WTC11 (cell line): Measurements from ENCODE around the gene SLC38A11. TPM values are rescaled to one million over a fixed set of nuclear protein-coding genes. Genes with fewer than 3 reads are reported as not detected.

Source experiments
- ATAC-seq: fragments of 200-7000 bp; cut with Tn5 transposase; 2 replicates; pipeline ENCODE4 v1.10.0; 2021; ENCODE audit warnings: mild to moderate bottlenecking, moderate library complexity
- CTCF ChIA-PET: fragments of 300-600 bp; sonication (Branson Sonifier 250); formaldehyde crosslinking; loops from one replicate; lab custom pipeline; 2021; ENCODE audit warnings: antibody characterized with exemption; lab: Charles Lee
- POLR2A ChIA-PET: fragments of 350-600 bp; sonication (Branson Sonifier 250); formaldehyde crosslinking; loops from one replicate; lab custom pipeline; 2021; ENCODE audit warnings: antibody characterized with exemption; lab: Charles Lee
- DNase-seq: peaks from one replicate; pipeline ENCODE4 v3.0.0; 2021; ENCODE audit warnings: low spot score
- H3K27ac Mint-ChIP-seq: 2 replicates; pipeline ENCODE4 v1.8.0; 2021; ENCODE audit warnings: mixed read lengths
- H3K27me3 Mint-ChIP-seq: 2 replicates; pipeline ENCODE4 v1.8.0; 2021; ENCODE audit warnings: low read depth, mild to moderate bottlenecking, moderate library complexity, mixed read lengths
- H3K36me3 Mint-ChIP-seq: 2 replicates; pipeline ENCODE4 v1.8.0; 2021; ENCODE audit warnings: mixed read lengths
- H3K4me1 Mint-ChIP-seq: 2 replicates; pipeline ENCODE4 v1.8.0; 2022; ENCODE audit warnings: mixed read lengths
- H3K4me3 Mint-ChIP-seq: 2 replicates; pipeline ENCODE4 v1.8.0; 2021; ENCODE audit warnings: mild to moderate bottlenecking, moderate library complexity, mixed read lengths
- H3K9me3 Mint-ChIP-seq: 2 replicates; pipeline ENCODE4 v1.8.0; 2021; ENCODE audit warnings: mixed read lengths
- CREM ChIP-seq: sonication (generic); formaldehyde crosslinking; IDR thresholded peaks from 2 replicates; pipeline ENCODE4 v1.8.1; 2022; ENCODE audit warnings: mild to moderate bottlenecking, missing genetic modification reagents, moderate library complexity
- MXD4 ChIP-seq: fragments of 250-450 bp; sonication (Bioruptor Pico); IDR thresholded peaks from 2 replicates; pipeline ENCODE4 v1.8.0; 2021; ENCODE audit warnings: mild to moderate bottlenecking, moderate library complexity, borderline replicate concordance
- PRRX2 ChIP-seq: fragments of 250-450 bp; sonication (Bioruptor Pico); IDR thresholded peaks from 2 replicates; pipeline ENCODE4 v1.8.0; 2021; ENCODE audit warnings: mild to moderate bottlenecking
- ZBTB21 ChIP-seq: sonication (generic); formaldehyde crosslinking; IDR thresholded peaks from 2 replicates; pipeline ENCODE4 v1.8.1; 2023; ENCODE audit warnings: mild to moderate bottlenecking, missing genetic modification reagents, borderline replicate concordance
- ZNF121 ChIP-seq: sonication (generic); formaldehyde crosslinking; IDR thresholded peaks from 2 replicates; pipeline ENCODE4 v1.8.0; 2023; ENCODE audit warnings: missing genetic modification reagents
- ZNF263 ChIP-seq: sonication (generic); formaldehyde crosslinking; IDR thresholded peaks from 2 replicates; pipeline ENCODE4 v1.8.1; 2022; ENCODE audit warnings: low read depth, mild to moderate bottlenecking, moderate library complexity, missing genetic modification reagents
- total RNA-seq: library from RNA; stranded (reverse); gene quantifications from 3 replicates; pipeline ENCODE4 v1.2.3, GENCODE V29; 2021
- TF ChIP-seq, protein P1 (sequence below): sonication (generic); formaldehyde crosslinking; IDR thresholded peaks from 2 replicates; pipeline ENCODE4 v1.8.1; 2022; ENCODE audit warnings: mild to moderate bottlenecking, moderate library complexity, missing genetic modification reagents
- TF ChIP-seq, protein P2 (sequence below): sonication (generic); formaldehyde crosslinking; IDR thresholded peaks from 2 replicates; pipeline ENCODE4 v1.8.0; 2023; ENCODE audit warnings: missing genetic modification reagents
- TF ChIP-seq, protein P3 (sequence below): sonication (generic); formaldehyde crosslinking; IDR thresholded peaks from 2 replicates; pipeline ENCODE4 v1.8.0; 2022; ENCODE audit warnings: mild to moderate bottlenecking, missing genetic modification reagents
- TF ChIP-seq, protein P4 (sequence below): sonication (generic); formaldehyde crosslinking; IDR thresholded peaks from 2 replicates; pipeline ENCODE4 v1.8.0; 2022; ENCODE audit warnings: mild to moderate bottlenecking, missing genetic modification reagents
- TF ChIP-seq, protein P5 (sequence below): sonication (generic); formaldehyde crosslinking; conservative IDR thresholded peaks from 2 replicates; pipeline ENCODE4 v1.8.1; 2023; ENCODE audit warnings: mild to moderate bottlenecking, low read depth, missing genetic modification reagents, moderate library complexity
- TF ChIP-seq, protein P6 (sequence below): sonication (generic); formaldehyde crosslinking; IDR thresholded peaks from 2 replicates; pipeline ENCODE4 v1.8.0; 2022; ENCODE audit warnings: mild to moderate bottlenecking, missing genetic modification reagents
- TF ChIP-seq, protein P7 (sequence below): sonication (generic); formaldehyde crosslinking; IDR thresholded peaks from 2 replicates; pipeline ENCODE4 v1.8.1; 2022; ENCODE audit warnings: mild to moderate bottlenecking, missing genetic modification reagents, moderate library complexity, borderline replicate concordance

SLC38A11 gene
- total RNA-seq, 1 experiment from 2014 or later = not detected

DNA sequence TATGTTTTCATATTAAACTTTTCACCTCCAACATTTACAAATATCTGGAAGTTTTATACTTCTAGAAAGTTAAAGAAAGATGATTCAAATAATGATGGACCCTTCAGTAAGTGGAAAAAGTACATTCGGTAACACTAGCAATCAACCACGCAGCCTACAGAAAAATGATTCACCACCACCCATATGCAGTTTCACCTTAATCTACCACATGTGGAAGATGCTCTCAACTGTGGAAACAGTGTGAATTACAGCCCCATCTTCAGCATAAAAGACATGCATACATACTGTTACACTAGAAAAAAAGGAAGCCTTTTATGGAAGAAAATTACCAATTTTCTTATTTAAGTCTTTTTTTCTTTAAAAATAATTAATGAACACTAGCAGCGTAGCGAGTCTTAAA, 1.1 kb downstream of the SLC38A11 start:
- peaks cover 4% of the 10 kb centered on the region for H3K27me3 Mint-ChIP-seq

DNA sequence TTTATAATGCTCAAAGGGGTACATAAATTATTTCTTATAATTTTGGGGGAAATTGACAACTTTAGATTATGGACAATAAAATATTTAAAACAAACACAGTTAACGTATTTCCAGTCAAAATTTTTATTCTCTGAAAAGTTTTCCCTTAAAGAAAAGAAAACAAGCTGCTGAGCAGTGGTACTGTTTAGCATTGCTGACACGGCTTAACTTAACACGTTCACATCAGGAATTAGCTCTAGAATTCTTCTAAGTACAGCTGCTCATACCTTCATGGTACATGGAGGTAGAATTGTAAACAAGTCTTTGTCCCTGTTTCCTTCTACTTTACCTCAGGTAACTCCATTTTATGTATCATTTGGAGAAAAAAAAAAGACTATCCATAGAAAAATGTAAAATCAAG, 2.0 kb downstream of the SLC38A11 start:
- CTCF ChIA-PET = interaction anchor here (1.2 to 1.3 kb wide), 2 partner anchors 11 to 13 kb away, joined by 3 to 5 read pairs; no protein-coding TSS in a partner anchor
- Mint-ChIP-seq H3K27me3 (peaks cover 4% of the 10 kb centered on the region), H3K9me3 (no peaks in the 10 kb centered on the region), H3K27ac (no peak overlapping the region), H3K4me1 (peaks cover 9% of the 10 kb centered on the region), H3K36me3 (no peaks in the 10 kb centered on the region), H3K4me3 (no peak overlapping the region)
- TF ChIP-seq, protein P1, sequence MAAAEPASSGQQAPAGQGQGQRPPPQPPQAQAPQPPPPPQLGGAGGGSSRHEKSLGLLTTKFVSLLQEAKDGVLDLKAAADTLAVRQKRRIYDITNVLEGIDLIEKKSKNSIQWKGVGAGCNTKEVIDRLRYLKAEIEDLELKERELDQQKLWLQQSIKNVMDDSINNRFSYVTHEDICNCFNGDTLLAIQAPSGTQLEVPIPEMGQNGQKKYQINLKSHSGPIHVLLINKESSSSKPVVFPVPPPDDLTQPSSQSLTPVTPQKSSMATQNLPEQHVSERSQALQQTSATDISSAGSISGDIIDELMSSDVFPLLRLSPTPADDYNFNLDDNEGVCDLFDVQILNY = no peak
- TF ChIP-seq, protein P2, sequence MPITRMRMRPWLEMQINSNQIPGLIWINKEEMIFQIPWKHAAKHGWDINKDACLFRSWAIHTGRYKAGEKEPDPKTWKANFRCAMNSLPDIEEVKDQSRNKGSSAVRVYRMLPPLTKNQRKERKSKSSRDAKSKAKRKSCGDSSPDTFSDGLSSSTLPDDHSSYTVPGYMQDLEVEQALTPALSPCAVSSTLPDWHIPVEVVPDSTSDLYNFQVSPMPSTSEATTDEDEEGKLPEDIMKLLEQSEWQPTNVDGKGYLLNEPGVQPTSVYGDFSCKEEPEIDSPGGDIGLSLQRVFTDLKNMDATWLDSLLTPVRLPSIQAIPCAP (CRISPR knock-in tag) = no peak
- ATAC-seq (no peak), DNase-seq (no peak)
- POLR2A ChIA-PET = no interaction called here

More for the DNA sequence above, 1.1 kb downstream of the SLC38A11 start:
- Mint-ChIP-seq H3K36me3 (no peaks in the 10 kb centered on the region), H3K4me1 (peaks cover 5% of the 10 kb centered on the region), H3K4me3 (no peak overlapping the region), H3K9me3 (no peaks in the 10 kb centered on the region), H3K27ac (no peak overlapping the region)
- ChIA-PET POLR2A (no interaction called here), CTCF (interaction anchor here (1.0 to 1.2 kb wide), 2 partner anchors 14 to 39 kb away, joined by 4 to 5 read pairs; no protein-coding TSS in a partner anchor)
- DNase-seq (no peak), ATAC-seq (no peak)
- no peak for TF ChIP-seq CREM (CRISPR knock-in tag)
- TF ChIP-seq ZNF121 (CRISPR knock-in tag) = no peak
- TF ChIP-seq, protein P3, sequence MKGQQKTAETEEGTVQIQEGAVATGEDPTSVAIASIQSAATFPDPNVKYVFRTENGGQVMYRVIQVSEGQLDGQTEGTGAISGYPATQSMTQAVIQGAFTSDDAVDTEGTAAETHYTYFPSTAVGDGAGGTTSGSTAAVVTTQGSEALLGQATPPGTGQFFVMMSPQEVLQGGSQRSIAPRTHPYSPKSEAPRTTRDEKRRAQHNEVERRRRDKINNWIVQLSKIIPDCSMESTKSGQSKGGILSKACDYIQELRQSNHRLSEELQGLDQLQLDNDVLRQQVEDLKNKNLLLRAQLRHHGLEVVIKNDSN (CRISPR knock-in tag) = no peak
- TF ChIP-seq, protein P4, sequence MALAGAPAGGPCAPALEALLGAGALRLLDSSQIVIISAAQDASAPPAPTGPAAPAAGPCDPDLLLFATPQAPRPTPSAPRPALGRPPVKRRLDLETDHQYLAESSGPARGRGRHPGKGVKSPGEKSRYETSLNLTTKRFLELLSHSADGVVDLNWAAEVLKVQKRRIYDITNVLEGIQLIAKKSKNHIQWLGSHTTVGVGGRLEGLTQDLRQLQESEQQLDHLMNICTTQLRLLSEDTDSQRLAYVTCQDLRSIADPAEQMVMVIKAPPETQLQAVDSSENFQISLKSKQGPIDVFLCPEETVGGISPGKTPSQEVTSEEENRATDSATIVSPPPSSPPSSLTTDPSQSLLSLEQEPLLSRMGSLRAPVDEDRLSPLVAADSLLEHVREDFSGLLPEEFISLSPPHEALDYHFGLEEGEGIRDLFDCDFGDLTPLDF (CRISPR knock-in tag) = no peak
- no peak for TF ChIP-seq ZBTB21
- TF ChIP-seq MXD4 (CRISPR knock-in tag) = no peak
- no peak for TF ChIP-seq ZNF263
- TF ChIP-seq, protein P5, sequence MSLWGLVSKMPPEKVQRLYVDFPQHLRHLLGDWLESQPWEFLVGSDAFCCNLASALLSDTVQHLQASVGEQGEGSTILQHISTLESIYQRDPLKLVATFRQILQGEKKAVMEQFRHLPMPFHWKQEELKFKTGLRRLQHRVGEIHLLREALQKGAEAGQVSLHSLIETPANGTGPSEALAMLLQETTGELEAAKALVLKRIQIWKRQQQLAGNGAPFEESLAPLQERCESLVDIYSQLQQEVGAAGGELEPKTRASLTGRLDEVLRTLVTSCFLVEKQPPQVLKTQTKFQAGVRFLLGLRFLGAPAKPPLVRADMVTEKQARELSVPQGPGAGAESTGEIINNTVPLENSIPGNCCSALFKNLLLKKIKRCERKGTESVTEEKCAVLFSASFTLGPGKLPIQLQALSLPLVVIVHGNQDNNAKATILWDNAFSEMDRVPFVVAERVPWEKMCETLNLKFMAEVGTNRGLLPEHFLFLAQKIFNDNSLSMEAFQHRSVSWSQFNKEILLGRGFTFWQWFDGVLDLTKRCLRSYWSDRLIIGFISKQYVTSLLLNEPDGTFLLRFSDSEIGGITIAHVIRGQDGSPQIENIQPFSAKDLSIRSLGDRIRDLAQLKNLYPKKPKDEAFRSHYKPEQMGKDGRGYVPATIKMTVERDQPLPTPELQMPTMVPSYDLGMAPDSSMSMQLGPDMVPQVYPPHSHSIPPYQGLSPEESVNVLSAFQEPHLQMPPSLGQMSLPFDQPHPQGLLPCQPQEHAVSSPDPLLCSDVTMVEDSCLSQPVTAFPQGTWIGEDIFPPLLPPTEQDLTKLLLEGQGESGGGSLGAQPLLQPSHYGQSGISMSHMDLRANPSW (CRISPR knock-in tag) = no peak
- TF ChIP-seq, protein P6, sequence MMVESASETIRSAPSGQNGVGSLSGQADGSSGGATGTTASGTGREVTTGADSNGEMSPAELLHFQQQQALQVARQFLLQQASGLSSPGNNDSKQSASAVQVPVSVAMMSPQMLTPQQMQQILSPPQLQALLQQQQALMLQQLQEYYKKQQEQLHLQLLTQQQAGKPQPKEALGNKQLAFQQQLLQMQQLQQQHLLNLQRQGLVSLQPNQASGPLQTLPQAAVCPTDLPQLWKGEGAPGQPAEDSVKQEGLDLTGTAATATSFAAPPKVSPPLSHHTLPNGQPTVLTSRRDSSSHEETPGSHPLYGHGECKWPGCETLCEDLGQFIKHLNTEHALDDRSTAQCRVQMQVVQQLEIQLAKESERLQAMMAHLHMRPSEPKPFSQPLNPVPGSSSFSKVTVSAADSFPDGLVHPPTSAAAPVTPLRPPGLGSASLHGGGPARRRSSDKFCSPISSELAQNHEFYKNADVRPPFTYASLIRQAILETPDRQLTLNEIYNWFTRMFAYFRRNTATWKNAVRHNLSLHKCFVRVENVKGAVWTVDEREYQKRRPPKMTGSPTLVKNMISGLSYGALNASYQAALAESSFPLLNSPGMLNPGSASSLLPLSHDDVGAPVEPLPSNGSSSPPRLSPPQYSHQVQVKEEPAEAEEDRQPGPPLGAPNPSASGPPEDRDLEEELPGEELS (CRISPR knock-in tag) = no peak
- TF ChIP-seq, protein P7, sequence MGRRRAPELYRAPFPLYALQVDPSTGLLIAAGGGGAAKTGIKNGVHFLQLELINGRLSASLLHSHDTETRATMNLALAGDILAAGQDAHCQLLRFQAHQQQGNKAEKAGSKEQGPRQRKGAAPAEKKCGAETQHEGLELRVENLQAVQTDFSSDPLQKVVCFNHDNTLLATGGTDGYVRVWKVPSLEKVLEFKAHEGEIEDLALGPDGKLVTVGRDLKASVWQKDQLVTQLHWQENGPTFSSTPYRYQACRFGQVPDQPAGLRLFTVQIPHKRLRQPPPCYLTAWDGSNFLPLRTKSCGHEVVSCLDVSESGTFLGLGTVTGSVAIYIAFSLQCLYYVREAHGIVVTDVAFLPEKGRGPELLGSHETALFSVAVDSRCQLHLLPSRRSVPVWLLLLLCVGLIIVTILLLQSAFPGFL (CRISPR knock-in tag) = no peak
- TF ChIP-seq PRRX2 (CRISPR knock-in tag) = no peak
